Psoas muscle (tissue), 8 donors: ENCODE results near the gene P2RY6. TPM values are rescaled to one million over a fixed set of nuclear protein-coding genes. Genes with fewer than 3 reads are reported as not detected.

Source experiments
- ATAC-seq, 4 donors: fragments of 200-7000 bp; cut with Tn5 transposase; one replicate each; pipeline ENCODE4 v1.9.1; 2020; ENCODE audit warnings: moderate library complexity in 3 of 4, mild to moderate bottlenecking in 2 of 4
- DNase-seq, 2 donors: peaks; one replicate each; pipeline ENCODE4 v3.0.0-alpha.2; 2020
- H3K27ac ChIP-seq: fragments of 200-600 bp; one replicate; pipeline ENCODE4 v1.8.0; 2022
- H3K27me3 ChIP-seq, 3 donors: fragments of 200-600 bp in 1 of 3; one replicate each; pipeline versions ENCODE4 v1.6.1 to v1.8.0; 2013 to 2022; ENCODE audit warnings: low read length in 2 of 3, mild to moderate bottlenecking in 2 of 3, moderate library complexity in 1 of 3; ENCODE audit not compliant: insufficient read depth in 3 of 3
- H3K36me3 ChIP-seq, 2 donors: fragments of 200-600 bp in 1 of 2; one replicate each; pipeline versions ENCODE4 v1.6.1 to v1.8.0; 2013 to 2022; ENCODE audit warnings: low read depth in 1 of 2, mild to moderate bottlenecking in 1 of 2, moderate library complexity in 1 of 2; ENCODE audit not compliant: insufficient read depth in 1 of 2
- H3K4me1 ChIP-seq: fragments of 200-600 bp; one replicate; pipeline ENCODE4 v1.8.0; 2022
- H3K4me3 ChIP-seq: fragments of 200-600 bp; one replicate; pipeline ENCODE4 v1.8.0; 2022; ENCODE audit warnings: mild to moderate bottlenecking
- H3K9me3 ChIP-seq: fragments of 200-600 bp; one replicate; pipeline ENCODE4 v1.8.0; 2022
- CTCF ChIP-seq: fragments of 200-600 bp; IDR thresholded peaks from one replicate; pipeline ENCODE4 v1.8.0; 2022; ENCODE audit warnings: antibody characterized with exemption
- WGBS, 3 donors: extraction: QIAGEN DNeasy Blood & Tissue Kit; methylation state at CpG; one replicate each; pipeline versions ENCODE4 v1.1.6 to v1.1.7; 2013; 5-methylcytosine and 5-hydroxymethylcytosine counted together
- intact Hi-C, 2 donors: fragments of 100-400 bp; cut with DNase I; formaldehyde crosslinking; loops; one replicate each; pipeline versions ENCODE4 v1.11.0 to v1.14.2; 2022
- polyA plus RNA-seq, 3 donors: library from polyadenylated mRNA; stranded (reverse); fragments of 200-250 nt; gene quantifications; one replicate each; pipeline ENCODE4 v1.2.3, GENCODE V29; 2013
- total RNA-seq, 4 donors: library from RNA; stranded (reverse); fragmentation: NEBNext Ultra II Directional in 2 of 4; extraction: Animal tissue kit (Norgen Biotek cat#: 25700) in 2 of 4; gene quantifications; one replicate each; pipeline versions ENCODE4 v1.2.1 to v1.2.4, GENCODE V29; 2021 to 2023
- donor health status: healthy with polysubstance abuse.
- donor health status: DM: no; HTN: no; CAD: no; lungs with moderate emphysema.
- donor health status: Bipolar disorder and iron deficiency.
- donor health status: healthy.
- donor health status: DM: yes; HTN: yes; CAD: no.
- donor health status: DM: no; HTN: no; CAD: no.
- donor health status: DM: no; HTN: no; CAD: no.
- donor health status: DM: yes; HTN: yes; CAD: no.

Gene P2RY6
- total and polyA plus RNA-seq, 7 donors = 0.59 to 2.5 (median 1.3) TPM

- no peak for DNase-seq
- no peak for ATAC-seq
- no peaks in the 10 kb centered on the region for H3K27me3 ChIP-seq
- intact Hi-C loops = no loop called here
- H3K4me3 ChIP-seq = no peak overlapping the region
- no peaks in the 10 kb centered on the region for H3K36me3 ChIP-seq
- no peak for TF ChIP-seq CTCF
- WGBS, 3 donors = 88 to 94% (median 90%) methylated on average over 3 of the region's 3 CpGs
- H3K4me1 ChIP-seq = no peaks in the 10 kb centered on the region
- no peak overlapping the region for H3K27ac ChIP-seq
- H3K9me3 ChIP-seq = no peaks in the 10 kb centered on the region
These were observed 9.9 kb downstream of the P2RY6 start for GRCh38 chr11:73281796-73282660.

DNA sequence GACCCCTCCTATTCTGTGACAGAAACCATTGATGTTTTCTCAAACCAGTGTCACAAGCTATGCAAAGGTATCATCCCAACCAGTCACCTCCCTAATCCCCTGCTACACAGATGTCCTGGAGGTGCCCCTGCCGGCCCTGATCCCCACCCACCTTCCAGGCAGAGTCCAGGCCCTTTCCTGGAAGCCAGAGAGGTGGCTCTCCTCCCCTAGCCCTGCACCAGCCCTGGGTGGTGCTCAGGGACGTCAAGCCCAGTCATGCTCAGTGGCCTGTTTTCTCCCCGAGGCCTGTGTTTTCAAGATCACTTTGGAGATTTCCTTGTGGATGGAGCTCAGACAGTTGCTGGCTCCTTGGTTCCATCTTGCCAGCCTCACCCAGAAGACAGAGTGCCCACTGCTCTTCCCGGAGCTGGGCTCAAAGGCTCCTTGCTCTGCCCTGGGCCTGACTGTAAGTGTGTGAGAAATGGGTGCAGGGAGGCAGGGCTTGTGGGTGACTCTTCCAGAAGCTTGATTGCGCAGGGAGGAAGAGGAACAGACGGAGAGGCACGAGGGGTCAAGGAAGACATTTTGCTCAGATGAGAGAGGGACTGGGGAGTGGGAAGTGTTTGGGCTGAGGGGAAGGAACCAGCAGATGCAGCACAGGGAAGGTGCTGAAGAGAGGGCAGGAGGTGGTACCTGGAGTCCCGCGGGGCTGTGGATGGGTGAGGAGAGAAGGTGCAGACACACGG, 11.3 kb downstream of the P2RY6 start:
- TF ChIP-seq CTCF = no peak
- intact Hi-C loops = no loop called here
- Histone ChIP-seq H3K27ac (no peak overlapping the region), H3K36me3 (no peaks in the 10 kb centered on the region), H3K9me3 (no peaks in the 10 kb centered on the region), H3K27me3 (no peaks in the 10 kb centered on the region), H3K4me1 (no peaks in the 10 kb centered on the region), H3K4me3 (no peak overlapping the region)
- ATAC-seq (no peak), DNase-seq (no peak)
- WGBS, 3 donors = 80 to 84% (median 83%) methylated on average over 10 of the region's 10 CpGs

GRCh38 chr11:73284106-73284505, 12.0 kb downstream of the P2RY6 start:
- ATAC-seq = no peak
- WGBS, 3 donors = 75 to 89% (median 84%) methylated on average over 2 to 3 of the region's 3 CpGs
- H3K36me3 ChIP-seq = no peaks in the 10 kb centered on the region
- intact Hi-C loops = no loop called here
- no peak overlapping the region for H3K4me3 ChIP-seq
- no peak for TF ChIP-seq CTCF
- no peaks in the 10 kb centered on the region for H3K9me3 ChIP-seq
- no peak overlapping the region for H3K27ac ChIP-seq
- H3K27me3 ChIP-seq = no peaks in the 10 kb centered on the region
- peaks cover 2% of the 10 kb centered on the region for H3K4me1 ChIP-seq
- no peak for DNase-seq

- Histone ChIP-seq H3K9me3 (no peaks in the 10 kb centered on the region), H3K36me3 (no peaks in the 10 kb centered on the region), H3K4me3 (no peak overlapping the region), H3K27me3 (no peaks in the 10 kb centered on the region), H3K4me1 (peaks cover 6% of the 10 kb centered on the region), H3K27ac (no peak overlapping the region)
- ATAC-seq = no peak
- no peak for TF ChIP-seq CTCF
- WGBS, 3 donors = 74 to 87% (median 86%) methylated on average over 1 of the region's 1 CpG
- intact Hi-C loops = loop anchor here (5.0 kb wide), 3 partner anchors 43 to 453 kb away; no protein-coding TSS in a partner anchor
- DNase-seq = no peak
These were observed 13.6 kb downstream of the P2RY6 start for GRCh38 chr11:73285721-73286120.
